WTC11 (cell line): ENCODE data around the gene MARVELD1. TPM values are rescaled to one million over a fixed set of nuclear protein-coding genes. Genes with fewer than 3 reads are reported as not detected.

Experiments
- ATAC-seq: fragments of 200-7000 bp; cut with Tn5 transposase; 2 replicates; pipeline ENCODE4 v1.10.0; 2021; ENCODE audit warnings: mild to moderate bottlenecking, moderate library complexity
- CTCF ChIA-PET: fragments of 300-600 bp; sonication (Branson Sonifier 250); formaldehyde crosslinking; loops from one replicate; lab custom pipeline; 2021; ENCODE audit warnings: antibody characterized with exemption; lab: Charles Lee
- POLR2A ChIA-PET: fragments of 350-600 bp; sonication (Branson Sonifier 250); formaldehyde crosslinking; loops from one replicate; lab custom pipeline; 2021; ENCODE audit warnings: antibody characterized with exemption; lab: Charles Lee
- DNase-seq: peaks from one replicate; pipeline ENCODE4 v3.0.0; 2021; ENCODE audit warnings: low spot score
- H3K27ac Mint-ChIP-seq: 2 replicates; pipeline ENCODE4 v1.8.0; 2021; ENCODE audit warnings: mixed read lengths
- H3K27me3 Mint-ChIP-seq: 2 replicates; pipeline ENCODE4 v1.8.0; 2021; ENCODE audit warnings: low read depth, mild to moderate bottlenecking, moderate library complexity, mixed read lengths
- H3K36me3 Mint-ChIP-seq: 2 replicates; pipeline ENCODE4 v1.8.0; 2021; ENCODE audit warnings: mixed read lengths
- H3K4me1 Mint-ChIP-seq: 2 replicates; pipeline ENCODE4 v1.8.0; 2022; ENCODE audit warnings: mixed read lengths
- H3K4me3 Mint-ChIP-seq: 2 replicates; pipeline ENCODE4 v1.8.0; 2021; ENCODE audit warnings: mild to moderate bottlenecking, moderate library complexity, mixed read lengths
- H3K9me3 Mint-ChIP-seq: 2 replicates; pipeline ENCODE4 v1.8.0; 2021; ENCODE audit warnings: mixed read lengths
- ELF4 ChIP-seq: sonication (generic); formaldehyde crosslinking; IDR thresholded peaks from 2 replicates; pipeline ENCODE4 v1.8.1; 2022; ENCODE audit warnings: low read depth, mild to moderate bottlenecking, moderate library complexity, missing genetic modification reagents
- GABPB1 ChIP-seq: sonication (generic); formaldehyde crosslinking; IDR thresholded peaks from 2 replicates; pipeline ENCODE4 v1.8.1; 2023; ENCODE audit warnings: mild to moderate bottlenecking, missing genetic modification reagents
- PRRX2 ChIP-seq: fragments of 250-450 bp; sonication (Bioruptor Pico); IDR thresholded peaks from 2 replicates; pipeline ENCODE4 v1.8.0; 2021; ENCODE audit warnings: mild to moderate bottlenecking
- SMAD3 ChIP-seq: sonication (generic); formaldehyde crosslinking; IDR thresholded peaks from 2 replicates; pipeline ENCODE4 v1.8.0; 2022; ENCODE audit warnings: missing genetic modification reagents, mild to moderate bottlenecking, borderline replicate concordance
- TEAD4 ChIP-seq: sonication (generic); formaldehyde crosslinking; IDR thresholded peaks from 2 replicates; pipeline ENCODE4 v1.8.0; 2022; ENCODE audit warnings: mild to moderate bottlenecking, missing genetic modification reagents
- TP53 ChIP-seq: sonication (generic); formaldehyde crosslinking; IDR thresholded peaks from 2 replicates; pipeline ENCODE4 v1.8.1; 2023; ENCODE audit warnings: mild to moderate bottlenecking, missing genetic modification reagents
- ZNF138 ChIP-seq: sonication (generic); formaldehyde crosslinking; conservative IDR thresholded peaks from 2 replicates; pipeline ENCODE4 v1.8.1; 2022; ENCODE audit warnings: mild to moderate bottlenecking, moderate library complexity, missing genetic modification reagents
- ZNF232 ChIP-seq: sonication (generic); formaldehyde crosslinking; IDR thresholded peaks from 2 replicates; pipeline ENCODE4 v1.8.0; 2022; ENCODE audit warnings: mild to moderate bottlenecking, missing genetic modification reagents
- total RNA-seq: library from RNA; stranded (reverse); gene quantifications from 3 replicates; pipeline ENCODE4 v1.2.3, GENCODE V29; 2021
- TF ChIP-seq, protein P1 (sequence below): sonication (generic); formaldehyde crosslinking; IDR thresholded peaks from 2 replicates; pipeline ENCODE4 v1.8.0; 2022; ENCODE audit warnings: mild to moderate bottlenecking, missing genetic modification reagents
- TF ChIP-seq, protein P2 (sequence below): sonication (generic); formaldehyde crosslinking; IDR thresholded peaks from 2 replicates; pipeline ENCODE4 v1.8.0; 2022; ENCODE audit warnings: missing genetic modification reagents
- TF ChIP-seq, protein P3 (sequence below): sonication (generic); formaldehyde crosslinking; IDR thresholded peaks from 2 replicates; pipeline ENCODE4 v1.8.1; 2023; ENCODE audit warnings: mild to moderate bottlenecking, missing genetic modification reagents, borderline replicate concordance
- TF ChIP-seq, protein P4 (sequence below): sonication (generic); formaldehyde crosslinking; IDR thresholded peaks from 2 replicates; pipeline ENCODE4 v1.8.1; 2023; ENCODE audit warnings: mild to moderate bottlenecking, missing genetic modification reagents, moderate library complexity
- TF ChIP-seq, protein P5 (sequence below): sonication (generic); formaldehyde crosslinking; IDR thresholded peaks from 2 replicates; pipeline ENCODE4 v1.8.1; 2023; ENCODE audit warnings: mild to moderate bottlenecking, missing genetic modification reagents, moderate library complexity

Gene MARVELD1
- total RNA-seq, 1 experiment from 2014 or later = 37.7 TPM

DNA sequence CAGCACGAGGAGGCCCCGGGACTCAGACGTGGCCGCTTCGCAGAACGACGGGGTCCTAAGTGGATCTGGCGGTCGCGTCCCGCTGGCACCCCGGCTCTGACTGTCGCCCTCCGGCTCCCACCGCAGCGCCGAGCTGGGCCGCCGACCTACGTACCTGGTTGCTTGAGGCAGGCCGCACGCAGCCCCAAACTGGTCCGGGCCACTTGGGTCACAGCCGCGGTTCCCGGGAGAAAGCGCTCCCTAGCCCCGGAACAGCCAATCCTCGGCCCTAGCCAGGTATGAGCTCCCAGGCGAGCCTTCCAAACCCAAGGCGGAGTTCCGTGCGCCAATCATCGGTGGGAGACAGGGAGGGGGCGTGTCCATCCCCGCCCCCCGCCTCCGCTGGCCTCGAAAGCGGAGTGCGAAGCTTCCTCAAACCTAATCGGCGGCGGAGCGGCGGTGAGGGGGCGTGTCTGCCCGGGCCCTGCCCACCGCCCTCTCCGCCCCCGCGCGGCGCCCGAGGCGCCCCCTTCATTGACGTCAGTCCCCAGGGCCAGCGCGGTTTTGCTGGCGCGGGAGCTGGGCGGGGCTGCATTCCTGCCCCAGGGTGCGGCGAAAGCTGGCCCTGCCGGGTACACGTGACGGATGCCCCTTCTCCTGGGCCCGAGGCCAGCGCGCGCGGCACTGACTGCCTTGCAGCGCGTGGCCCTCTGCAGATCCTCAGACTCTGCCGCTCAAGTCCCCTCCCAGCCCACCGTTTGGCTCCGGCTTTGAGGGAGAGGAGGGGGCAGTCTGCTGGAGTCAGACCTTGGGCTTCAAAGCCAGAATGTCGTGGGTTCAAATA is 26.4 kb upstream of the MARVELD1 start, which contains the start of gene AVPI1 (continued):
- TF ChIP-seq ZNF232 = peak; percentile 87; the same call in 1 of the 2 replicates
- TF ChIP-seq, protein P1, sequence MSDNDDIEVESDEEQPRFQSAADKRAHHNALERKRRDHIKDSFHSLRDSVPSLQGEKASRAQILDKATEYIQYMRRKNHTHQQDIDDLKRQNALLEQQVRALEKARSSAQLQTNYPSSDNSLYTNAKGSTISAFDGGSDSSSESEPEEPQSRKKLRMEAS (CRISPR knock-in tag) = peak; percentile 99

DNA sequence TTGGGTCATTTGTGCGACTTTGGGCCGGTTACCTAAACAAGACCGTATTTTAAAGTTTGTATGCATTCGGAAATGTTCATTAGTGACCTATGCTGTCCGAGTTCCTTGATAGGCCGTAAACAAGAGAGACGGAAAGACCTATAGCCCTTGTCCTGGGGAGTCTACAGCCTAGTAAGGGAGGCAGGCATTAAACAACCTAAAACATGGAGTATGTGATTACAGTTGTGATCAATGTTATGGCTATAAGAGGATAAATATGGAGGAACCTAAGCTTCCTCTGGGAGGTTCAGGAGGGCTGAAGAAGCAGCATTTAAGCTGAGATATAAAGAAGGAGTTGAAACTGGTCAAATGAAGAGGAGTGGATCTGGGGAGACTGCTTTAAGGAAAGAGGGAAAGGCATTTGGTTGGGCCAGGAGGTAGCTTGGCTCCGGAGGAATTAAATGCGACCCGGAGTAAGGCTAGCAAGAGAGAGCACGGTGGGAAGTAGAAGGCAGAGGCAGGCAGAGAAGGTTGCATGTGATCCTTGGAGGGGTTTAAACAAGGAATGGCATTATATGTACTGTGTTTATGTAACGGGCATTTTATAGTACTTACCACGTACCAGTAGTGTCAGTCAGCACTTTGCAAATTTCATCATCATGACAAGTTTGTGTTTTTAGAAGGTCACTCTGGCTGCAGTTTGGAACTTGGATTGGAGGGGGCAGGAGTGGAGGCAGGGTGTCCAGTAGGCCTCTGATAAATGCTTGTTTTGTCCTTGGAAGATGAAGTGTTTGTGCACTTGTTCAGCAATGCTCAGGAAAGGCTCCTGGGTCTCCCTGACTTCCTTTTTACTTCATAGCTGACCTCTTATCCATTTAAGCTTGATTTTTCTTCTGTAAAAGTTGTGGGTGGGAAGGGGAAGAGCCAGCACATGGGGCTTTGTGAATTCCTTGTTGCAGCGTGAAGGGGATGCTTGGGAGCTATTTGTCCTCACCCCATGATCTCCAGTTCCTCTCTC is 25.4 kb upstream of the MARVELD1 start:
- Mint-ChIP-seq H3K9me3 (peaks cover under 1% of the 10 kb centered on the region; the same call in 1 of the 2 replicates), H3K4me1 (peaks cover 30% of the 10 kb centered on the region), H3K36me3 (no peaks in the 10 kb centered on the region), H3K4me3 (peak overlapping the region; percentile 66), H3K27me3 (peaks cover 17% of the 10 kb centered on the region), H3K27ac (peak overlapping the region; percentile 91)
- DNase-seq (no peak), ATAC-seq (no peak)
- peak; percentile 71 for TF ChIP-seq GABPB1 (CRISPR knock-in tag)
- TF ChIP-seq ELF4 (CRISPR knock-in tag) = no peak
- TF ChIP-seq, protein P2, sequence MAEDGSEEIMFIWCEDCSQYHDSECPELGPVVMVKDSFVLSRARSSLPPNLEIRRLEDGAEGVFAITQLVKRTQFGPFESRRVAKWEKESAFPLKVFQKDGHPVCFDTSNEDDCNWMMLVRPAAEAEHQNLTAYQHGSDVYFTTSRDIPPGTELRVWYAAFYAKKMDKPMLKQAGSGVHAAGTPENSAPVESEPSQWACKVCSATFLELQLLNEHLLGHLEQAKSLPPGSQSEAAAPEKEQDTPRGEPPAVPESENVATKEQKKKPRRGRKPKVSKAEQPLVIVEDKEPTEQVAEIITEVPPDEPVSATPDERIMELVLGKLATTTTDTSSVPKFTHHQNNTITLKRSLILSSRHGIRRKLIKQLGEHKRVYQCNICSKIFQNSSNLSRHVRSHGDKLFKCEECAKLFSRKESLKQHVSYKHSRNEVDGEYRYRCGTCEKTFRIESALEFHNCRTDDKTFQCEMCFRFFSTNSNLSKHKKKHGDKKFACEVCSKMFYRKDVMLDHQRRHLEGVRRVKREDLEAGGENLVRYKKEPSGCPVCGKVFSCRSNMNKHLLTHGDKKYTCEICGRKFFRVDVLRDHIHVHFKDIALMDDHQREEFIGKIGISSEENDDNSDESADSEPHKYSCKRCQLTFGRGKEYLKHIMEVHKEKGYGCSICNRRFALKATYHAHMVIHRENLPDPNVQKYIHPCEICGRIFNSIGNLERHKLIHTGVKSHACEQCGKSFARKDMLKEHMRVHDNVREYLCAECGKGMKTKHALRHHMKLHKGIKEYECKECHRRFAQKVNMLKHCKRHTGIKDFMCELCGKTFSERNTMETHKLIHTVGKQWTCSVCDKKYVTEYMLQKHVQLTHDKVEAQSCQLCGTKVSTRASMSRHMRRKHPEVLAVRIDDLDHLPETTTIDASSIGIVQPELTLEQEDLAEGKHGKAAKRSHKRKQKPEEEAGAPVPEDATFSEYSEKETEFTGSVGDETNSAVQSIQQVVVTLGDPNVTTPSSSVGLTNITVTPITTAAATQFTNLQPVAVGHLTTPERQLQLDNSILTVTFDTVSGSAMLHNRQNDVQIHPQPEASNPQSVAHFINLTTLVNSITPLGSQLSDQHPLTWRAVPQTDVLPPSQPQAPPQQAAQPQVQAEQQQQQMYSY (CRISPR knock-in tag) = no peak
- TF ChIP-seq, protein P3, sequence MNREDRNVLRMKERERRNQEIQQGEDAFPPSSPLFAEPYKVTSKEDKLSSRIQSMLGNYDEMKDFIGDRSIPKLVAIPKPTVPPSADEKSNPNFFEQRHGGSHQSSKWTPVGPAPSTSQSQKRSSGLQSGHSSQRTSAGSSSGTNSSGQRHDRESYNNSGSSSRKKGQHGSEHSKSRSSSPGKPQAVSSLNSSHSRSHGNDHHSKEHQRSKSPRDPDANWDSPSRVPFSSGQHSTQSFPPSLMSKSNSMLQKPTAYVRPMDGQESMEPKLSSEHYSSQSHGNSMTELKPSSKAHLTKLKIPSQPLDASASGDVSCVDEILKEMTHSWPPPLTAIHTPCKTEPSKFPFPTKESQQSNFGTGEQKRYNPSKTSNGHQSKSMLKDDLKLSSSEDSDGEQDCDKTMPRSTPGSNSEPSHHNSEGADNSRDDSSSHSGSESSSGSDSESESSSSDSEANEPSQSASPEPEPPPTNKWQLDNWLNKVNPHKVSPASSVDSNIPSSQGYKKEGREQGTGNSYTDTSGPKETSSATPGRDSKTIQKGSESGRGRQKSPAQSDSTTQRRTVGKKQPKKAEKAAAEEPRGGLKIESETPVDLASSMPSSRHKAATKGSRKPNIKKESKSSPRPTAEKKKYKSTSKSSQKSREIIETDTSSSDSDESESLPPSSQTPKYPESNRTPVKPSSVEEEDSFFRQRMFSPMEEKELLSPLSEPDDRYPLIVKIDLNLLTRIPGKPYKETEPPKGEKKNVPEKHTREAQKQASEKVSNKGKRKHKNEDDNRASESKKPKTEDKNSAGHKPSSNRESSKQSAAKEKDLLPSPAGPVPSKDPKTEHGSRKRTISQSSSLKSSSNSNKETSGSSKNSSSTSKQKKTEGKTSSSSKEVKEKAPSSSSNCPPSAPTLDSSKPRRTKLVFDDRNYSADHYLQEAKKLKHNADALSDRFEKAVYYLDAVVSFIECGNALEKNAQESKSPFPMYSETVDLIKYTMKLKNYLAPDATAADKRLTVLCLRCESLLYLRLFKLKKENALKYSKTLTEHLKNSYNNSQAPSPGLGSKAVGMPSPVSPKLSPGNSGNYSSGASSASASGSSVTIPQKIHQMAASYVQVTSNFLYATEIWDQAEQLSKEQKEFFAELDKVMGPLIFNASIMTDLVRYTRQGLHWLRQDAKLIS (CRISPR knock-in tag) = no peak
- POLR2A ChIA-PET = interaction anchor here (0.6 to 2.2 kb wide), 13 partner anchors 9 to 734 kb away, joined by 3 to 27 read pairs (median 6); partner anchors contain the start of genes MARVELD1, PI4K2A and ZFYVE27
- CTCF ChIA-PET = interaction anchor here (0.7 to 3.4 kb wide), 20 partner anchors 8 to 282 kb away, joined by 3 to 61 read pairs (median 5); partner anchors contain the start of gene MARVELD1

DNA sequence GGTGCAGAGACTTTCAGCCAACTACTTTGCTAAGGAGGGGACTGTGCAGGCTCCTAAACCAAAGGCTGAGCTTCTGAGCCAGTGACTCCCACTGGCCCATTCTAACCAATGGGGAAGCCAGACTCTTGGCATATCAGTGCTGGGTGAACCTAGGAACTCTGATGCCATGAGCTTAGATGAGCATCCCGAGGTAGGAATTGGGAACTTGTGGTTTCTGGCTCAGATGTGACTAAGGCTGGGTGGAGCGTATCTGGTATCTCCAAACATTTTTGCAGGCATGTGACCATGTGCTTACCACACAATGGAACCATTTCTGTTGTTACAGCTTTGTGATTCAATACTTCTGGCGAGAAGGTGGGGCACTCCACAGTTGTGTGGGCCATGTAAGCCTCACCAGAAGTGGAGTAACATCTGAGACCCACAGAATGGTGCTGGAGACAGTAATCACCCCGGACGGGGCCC is 23.9 kb upstream of the MARVELD1 start:
- Mint-ChIP-seq H3K27me3 (peaks cover 17% of the 10 kb centered on the region), H3K27ac (no peak overlapping the region), H3K4me1 (peaks cover 20% of the 10 kb centered on the region), H3K9me3 (peaks cover 3% of the 10 kb centered on the region; the same call in 1 of the 2 replicates), H3K36me3 (no peaks in the 10 kb centered on the region), H3K4me3 (no peak overlapping the region)
- ChIA-PET POLR2A (interaction anchor here (1.4 kb wide), 1 partner anchor 24 kb away, joined by 3 read pairs; the partner anchor contains the start of gene MARVELD1), CTCF (interaction anchor here (1.6 kb wide), 1 partner anchor 47 kb away, joined by 5 read pairs; the partner anchor contains the start of gene ZFYVE27)
- ATAC-seq (no peak), DNase-seq (no peak)
- TF ChIP-seq TP53 (no peak), ZNF138 (no peak), PRRX2 (CRISPR knock-in tag) (no peak), TEAD4 (CRISPR knock-in tag) (no peak), SMAD3 (no peak), GABPB1 (CRISPR knock-in tag) (no peak)
- TF ChIP-seq, protein P4, sequence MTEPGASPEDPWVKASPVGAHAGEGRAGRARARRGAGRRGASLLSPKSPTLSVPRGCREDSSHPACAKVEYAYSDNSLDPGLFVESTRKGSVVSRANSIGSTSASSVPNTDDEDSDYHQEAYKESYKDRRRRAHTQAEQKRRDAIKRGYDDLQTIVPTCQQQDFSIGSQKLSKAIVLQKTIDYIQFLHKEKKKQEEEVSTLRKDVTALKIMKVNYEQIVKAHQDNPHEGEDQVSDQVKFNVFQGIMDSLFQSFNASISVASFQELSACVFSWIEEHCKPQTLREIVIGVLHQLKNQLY (CRISPR knock-in tag) = no peak
- TF ChIP-seq, protein P5, sequence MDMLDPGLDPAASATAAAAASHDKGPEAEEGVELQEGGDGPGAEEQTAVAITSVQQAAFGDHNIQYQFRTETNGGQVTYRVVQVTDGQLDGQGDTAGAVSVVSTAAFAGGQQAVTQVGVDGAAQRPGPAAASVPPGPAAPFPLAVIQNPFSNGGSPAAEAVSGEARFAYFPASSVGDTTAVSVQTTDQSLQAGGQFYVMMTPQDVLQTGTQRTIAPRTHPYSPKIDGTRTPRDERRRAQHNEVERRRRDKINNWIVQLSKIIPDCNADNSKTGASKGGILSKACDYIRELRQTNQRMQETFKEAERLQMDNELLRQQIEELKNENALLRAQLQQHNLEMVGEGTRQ (CRISPR knock-in tag) = no peak
- TF ChIP-seq, protein P3 (CRISPR knock-in tag) = no peak
